ENCODE data around the gene ENG. TPM values are rescaled to one million over a fixed set of nuclear protein-coding genes. Genes with fewer than 3 reads are reported as not detected.

ENG gene
- total and polyA plus RNA-seq, 2 experiments from 2014 or later: 1.4 to 2.6 TPM

DNA sequence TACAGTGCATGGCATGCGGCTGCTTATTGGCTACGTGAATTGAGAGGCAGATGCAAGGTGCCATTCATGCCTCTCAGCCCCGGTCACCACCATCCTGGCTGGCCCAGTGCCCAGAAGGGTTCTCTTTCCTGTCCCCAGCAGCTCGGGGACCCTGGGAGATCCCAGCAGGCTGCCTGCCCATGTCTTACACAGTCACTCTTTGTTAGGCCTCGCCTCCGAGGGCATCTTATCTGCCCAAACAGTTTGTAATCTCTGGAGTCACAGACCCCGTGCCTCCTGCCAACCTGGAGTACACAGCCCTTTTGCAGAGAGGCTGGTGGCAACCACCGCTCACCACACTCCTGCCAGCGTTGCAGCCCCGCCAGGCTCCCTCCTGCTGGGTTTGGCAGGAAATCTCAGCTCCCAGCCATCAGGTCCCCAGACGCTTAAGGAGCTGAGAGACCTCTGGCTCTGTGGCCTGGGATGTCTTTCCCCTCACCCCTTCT is 30.0 kb upstream of the ENG start:
- Histone ChIP-seq H3K4me1 (ENCODE audit: insufficient read depth) (no peaks in the 10 kb centered on the region), H3F3A (replicated peaks; ENCODE audit: low read depth) (0 out of 2 replicates have a peak, but pooled peaks cover 6% of the 10 kb centered on the region), H2AFZ (no peak overlapping the region), H3K27ac (ENCODE audit: low read depth) (no peak overlapping the region), H3K4me3 (no peak overlapping the region), H3K79me2 (replicated peaks; ENCODE audit: insufficient read depth) (no peaks in the 10 kb centered on the region), H3K36me3 (ENCODE audit: insufficient read depth) (peaks cover under 1% of the 10 kb centered on the region), H3K27me3 (ENCODE audit: insufficient read depth) (no peaks in the 10 kb centered on the region), H3K9me2 (ENCODE audit: insufficient read depth) (no peaks in the 10 kb centered on the region), H4K20me1 (replicated peaks; ENCODE audit: insufficient read depth) (no peaks in the 10 kb centered on the region; the same call in 1 of the 2 replicates), H3K4me2 (no peak overlapping the region)
- H3K9me3 Mint-ChIP-seq: no peaks in the 10 kb centered on the region
- ATAC-seq (no peak), DNase-seq (ENCODE audit: low spot score) (no peak)
- peaks cover 16% of the 10 kb centered on the region for H3K36me3 Mint-ChIP-seq (ENCODE audit: low read depth)
- no peak for TF ChIP-seq JUNB (IDR thresholded peaks at IDR 0.05; ENCODE audit: unreplicated experiment)
- TF ChIP-seq, protein P1, sequence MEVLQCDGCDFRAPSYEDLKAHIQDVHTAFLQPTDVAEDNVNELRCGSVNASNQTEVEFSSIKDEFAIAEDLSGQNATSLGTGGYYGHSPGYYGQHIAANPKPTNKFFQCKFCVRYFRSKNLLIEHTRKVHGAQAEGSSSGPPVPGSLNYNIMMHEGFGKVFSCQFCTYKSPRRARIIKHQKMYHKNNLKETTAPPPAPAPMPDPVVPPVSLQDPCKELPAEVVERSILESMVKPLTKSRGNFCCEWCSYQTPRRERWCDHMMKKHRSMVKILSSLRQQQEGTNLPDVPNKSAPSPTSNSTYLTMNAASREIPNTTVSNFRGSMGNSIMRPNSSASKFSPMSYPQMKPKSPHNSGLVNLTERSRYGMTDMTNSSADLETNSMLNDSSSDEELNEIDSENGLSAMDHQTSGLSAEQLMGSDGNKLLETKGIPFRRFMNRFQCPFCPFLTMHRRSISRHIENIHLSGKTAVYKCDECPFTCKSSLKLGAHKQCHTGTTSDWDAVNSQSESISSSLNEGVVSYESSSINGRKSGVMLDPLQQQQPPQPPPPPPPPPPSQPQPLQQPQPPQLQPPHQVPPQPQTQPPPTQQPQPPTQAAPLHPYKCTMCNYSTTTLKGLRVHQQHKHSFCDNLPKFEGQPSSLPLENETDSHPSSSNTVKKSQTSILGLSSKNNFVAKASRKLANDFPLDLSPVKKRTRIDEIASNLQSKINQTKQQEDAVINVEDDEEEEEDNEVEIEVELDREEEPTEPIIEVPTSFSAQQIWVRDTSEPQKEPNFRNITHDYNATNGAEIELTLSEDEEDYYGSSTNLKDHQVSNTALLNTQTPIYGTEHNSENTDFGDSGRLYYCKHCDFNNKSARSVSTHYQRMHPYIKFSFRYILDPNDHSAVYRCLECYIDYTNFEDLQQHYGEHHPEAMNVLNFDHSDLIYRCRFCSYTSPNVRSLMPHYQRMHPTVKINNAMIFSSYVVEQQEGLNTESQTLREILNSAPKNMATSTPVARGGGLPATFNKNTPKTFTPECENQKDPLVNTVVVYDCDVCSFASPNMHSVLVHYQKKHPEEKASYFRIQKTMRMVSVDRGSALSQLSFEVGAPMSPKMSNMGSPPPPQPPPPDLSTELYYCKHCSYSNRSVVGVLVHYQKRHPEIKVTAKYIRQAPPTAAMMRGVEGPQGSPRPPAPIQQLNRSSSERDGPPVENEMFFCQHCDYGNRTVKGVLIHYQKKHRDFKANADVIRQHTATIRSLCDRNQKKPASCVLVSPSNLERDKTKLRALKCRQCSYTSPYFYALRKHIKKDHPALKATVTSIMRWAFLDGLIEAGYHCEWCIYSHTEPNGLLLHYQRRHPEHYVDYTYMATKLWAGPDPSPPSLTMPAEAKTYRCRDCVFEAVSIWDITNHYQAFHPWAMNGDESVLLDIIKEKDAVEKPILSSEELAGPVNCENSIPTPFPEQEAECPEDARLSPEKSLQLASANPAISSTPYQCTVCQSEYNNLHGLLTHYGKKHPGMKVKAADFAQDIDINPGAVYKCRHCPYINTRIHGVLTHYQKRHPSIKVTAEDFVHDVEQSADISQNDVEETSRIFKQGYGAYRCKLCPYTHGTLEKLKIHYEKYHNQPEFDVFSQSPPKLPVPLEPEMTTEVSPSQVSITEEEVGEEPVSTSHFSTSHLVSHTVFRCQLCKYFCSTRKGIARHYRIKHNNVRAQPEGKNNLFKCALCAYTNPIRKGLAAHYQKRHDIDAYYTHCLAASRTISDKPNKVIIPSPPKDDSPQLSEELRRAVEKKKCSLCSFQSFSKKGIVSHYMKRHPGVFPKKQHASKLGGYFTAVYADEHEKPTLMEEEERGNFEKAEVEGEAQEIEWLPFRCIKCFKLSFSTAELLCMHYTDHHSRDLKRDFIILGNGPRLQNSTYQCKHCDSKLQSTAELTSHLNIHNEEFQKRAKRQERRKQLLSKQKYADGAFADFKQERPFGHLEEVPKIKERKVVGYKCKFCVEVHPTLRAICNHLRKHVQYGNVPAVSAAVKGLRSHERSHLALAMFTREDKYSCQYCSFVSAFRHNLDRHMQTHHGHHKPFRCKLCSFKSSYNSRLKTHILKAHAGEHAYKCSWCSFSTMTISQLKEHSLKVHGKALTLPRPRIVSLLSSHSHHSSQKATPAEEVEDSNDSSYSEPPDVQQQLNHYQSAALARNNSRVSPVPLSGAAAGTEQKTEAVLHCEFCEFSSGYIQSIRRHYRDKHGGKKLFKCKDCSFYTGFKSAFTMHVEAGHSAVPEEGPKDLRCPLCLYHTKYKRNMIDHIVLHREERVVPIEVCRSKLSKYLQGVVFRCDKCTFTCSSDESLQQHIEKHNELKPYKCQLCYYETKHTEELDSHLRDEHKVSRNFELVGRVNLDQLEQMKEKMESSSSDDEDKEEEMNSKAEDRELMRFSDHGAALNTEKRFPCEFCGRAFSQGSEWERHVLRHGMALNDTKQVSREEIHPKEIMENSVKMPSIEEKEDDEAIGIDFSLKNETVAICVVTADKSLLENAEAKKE (CRISPR knock-in tag; IDR thresholded peaks at IDR 0.05): no peak
- TF ChIP-seq EZH2phosphoT487 (IDR thresholded peaks at IDR 0.05; ENCODE audit: unreplicated experiment): no peak
- no peak for TF ChIP-seq NANOG (IDR thresholded peaks at IDR 0.05; ENCODE audit: borderline replicate concordance)
- TF ChIP-seq STAT1 (IDR thresholded peaks at IDR 0.05; ENCODE audit: unreplicated experiment): no peak
- TF ChIP-seq, protein P2, sequence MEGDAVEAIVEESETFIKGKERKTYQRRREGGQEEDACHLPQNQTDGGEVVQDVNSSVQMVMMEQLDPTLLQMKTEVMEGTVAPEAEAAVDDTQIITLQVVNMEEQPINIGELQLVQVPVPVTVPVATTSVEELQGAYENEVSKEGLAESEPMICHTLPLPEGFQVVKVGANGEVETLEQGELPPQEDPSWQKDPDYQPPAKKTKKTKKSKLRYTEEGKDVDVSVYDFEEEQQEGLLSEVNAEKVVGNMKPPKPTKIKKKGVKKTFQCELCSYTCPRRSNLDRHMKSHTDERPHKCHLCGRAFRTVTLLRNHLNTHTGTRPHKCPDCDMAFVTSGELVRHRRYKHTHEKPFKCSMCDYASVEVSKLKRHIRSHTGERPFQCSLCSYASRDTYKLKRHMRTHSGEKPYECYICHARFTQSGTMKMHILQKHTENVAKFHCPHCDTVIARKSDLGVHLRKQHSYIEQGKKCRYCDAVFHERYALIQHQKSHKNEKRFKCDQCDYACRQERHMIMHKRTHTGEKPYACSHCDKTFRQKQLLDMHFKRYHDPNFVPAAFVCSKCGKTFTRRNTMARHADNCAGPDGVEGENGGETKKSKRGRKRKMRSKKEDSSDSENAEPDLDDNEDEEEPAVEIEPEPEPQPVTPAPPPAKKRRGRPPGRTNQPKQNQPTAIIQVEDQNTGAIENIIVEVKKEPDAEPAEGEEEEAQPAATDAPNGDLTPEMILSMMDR (conservative IDR thresholded peaks at IDR 0.05; ENCODE audit: low read depth in 2 of 2): no peak
- TF ChIP-seq ETS1 (IDR thresholded peaks at IDR 0.05): no peak
- TF ChIP-seq CREB1 (CRISPR knock-in tag; IDR thresholded peaks at IDR 0.05; ENCODE audit: low read depth): no peak
- no peak for TF ChIP-seq POLR2AphosphoS5 (IDR thresholded peaks at IDR 0.05; ENCODE audit: low read depth)
- no peak for TF ChIP-seq EZH2 (IDR thresholded peaks at IDR 0.05; ENCODE audit: low read depth, unreplicated experiment)
- no peak for TF ChIP-seq REST (IDR thresholded peaks at IDR 0.05; ENCODE audit: unreplicated experiment)
- TF ChIP-seq ZNF331 (CRISPR knock-in tag; IDR thresholded peaks at IDR 0.05; ENCODE audit: low read depth): no peak
- no peak for TF ChIP-seq ZNF114 (CRISPR knock-in tag; IDR thresholded peaks at IDR 0.05)
- no peak overlapping the region for H3K4me3 Mint-ChIP-seq
- no peak overlapping the region for H3K27ac Mint-ChIP-seq
- peaks cover 21% of the 10 kb centered on the region for H3K4me1 Mint-ChIP-seq
- H3K27me3 Mint-ChIP-seq (ENCODE audit: insufficient read depth, low read depth, poor library complexity): peaks cover 22% of the 10 kb centered on the region

All from GM23338 (cell line).